ENCODE measurements around the gene BBLN. TPM values are rescaled to one million over a fixed set of nuclear protein-coding genes. Genes with fewer than 3 reads are reported as not detected.

The BBLN gene
- total RNA-seq, 1 experiment from 2014 or later: 154 TPM

DNA sequence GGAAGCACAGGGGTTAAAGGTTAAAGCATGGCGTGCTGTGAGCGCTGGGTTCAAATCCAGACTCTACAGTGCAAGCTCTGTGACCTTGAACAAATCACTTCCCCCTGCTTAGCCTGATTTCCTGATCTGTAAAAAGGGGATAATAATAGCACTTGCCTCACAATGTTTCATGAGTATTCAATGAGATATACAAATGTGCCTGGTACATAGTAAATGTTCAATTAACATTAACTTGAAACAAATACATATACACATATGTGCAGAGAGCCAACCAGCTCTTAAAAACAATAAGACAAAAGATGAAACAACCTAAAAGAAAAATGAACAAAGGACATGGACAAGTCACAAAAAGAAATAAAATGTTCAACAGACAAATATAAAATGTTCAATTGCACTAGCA, 27.3 kb downstream of the BBLN start:
- POLR2A ChIA-PET (ENCODE audit: unreplicated experiment): no interaction called here

GRCh38 chr9:128188209-128188608, 28.1 kb downstream of the BBLN start:
- Histone ChIP-seq H3K9me3 (ENCODE audit: insufficient read depth, low read depth) (no peaks in the 10 kb centered on the region), H3K36me3 (ENCODE audit: low read depth) (peaks cover 10% of the 10 kb centered on the region; the same call in 1 of the 2 replicates), H3K79me2 (ENCODE audit: low read depth) (0 out of 2 replicates have a peak, but pooled peaks cover 4% of the 10 kb centered on the region), H3K4me3 (no peak overlapping the region), H3K9me2 (ENCODE audit: insufficient read depth) (no peaks in the 10 kb centered on the region), H3K4me2 (no peak overlapping the region), H3K27ac (no peak overlapping the region), H3F3A (ENCODE audit: insufficient read depth, low read depth) (peaks cover 14% of the 10 kb centered on the region), H4K20me1 (ENCODE audit: insufficient read depth) (no peaks in the 10 kb centered on the region), H2AFZ (no peak overlapping the region), H3K27me3 (ENCODE audit: insufficient read depth, low read depth) (no peaks in the 10 kb centered on the region), H3K4me1 (replicated peaks; ENCODE audit: insufficient read depth) (peaks cover 8% of the 10 kb centered on the region)
- no TSS peak for BruUV-seq (replicated peaks)
- TF ChIP-seq EZH2 (IDR thresholded peaks at IDR 0.05; ENCODE audit: low read depth): no peak
- TF ChIP-seq, protein P1, sequence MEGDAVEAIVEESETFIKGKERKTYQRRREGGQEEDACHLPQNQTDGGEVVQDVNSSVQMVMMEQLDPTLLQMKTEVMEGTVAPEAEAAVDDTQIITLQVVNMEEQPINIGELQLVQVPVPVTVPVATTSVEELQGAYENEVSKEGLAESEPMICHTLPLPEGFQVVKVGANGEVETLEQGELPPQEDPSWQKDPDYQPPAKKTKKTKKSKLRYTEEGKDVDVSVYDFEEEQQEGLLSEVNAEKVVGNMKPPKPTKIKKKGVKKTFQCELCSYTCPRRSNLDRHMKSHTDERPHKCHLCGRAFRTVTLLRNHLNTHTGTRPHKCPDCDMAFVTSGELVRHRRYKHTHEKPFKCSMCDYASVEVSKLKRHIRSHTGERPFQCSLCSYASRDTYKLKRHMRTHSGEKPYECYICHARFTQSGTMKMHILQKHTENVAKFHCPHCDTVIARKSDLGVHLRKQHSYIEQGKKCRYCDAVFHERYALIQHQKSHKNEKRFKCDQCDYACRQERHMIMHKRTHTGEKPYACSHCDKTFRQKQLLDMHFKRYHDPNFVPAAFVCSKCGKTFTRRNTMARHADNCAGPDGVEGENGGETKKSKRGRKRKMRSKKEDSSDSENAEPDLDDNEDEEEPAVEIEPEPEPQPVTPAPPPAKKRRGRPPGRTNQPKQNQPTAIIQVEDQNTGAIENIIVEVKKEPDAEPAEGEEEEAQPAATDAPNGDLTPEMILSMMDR (conservative IDR thresholded peaks at IDR 0.05): no peak
- intact Hi-C loops (cut with micrococcal nuclease; ENCODE audit: unreplicated experiment): no loop called here
- CTCF ChIA-PET: no interaction called here
- no peak for DNase-seq
- POLR2A ChIA-PET (ENCODE audit: unreplicated experiment): no interaction called here

More for the DNA sequence above, 27.3 kb downstream of the BBLN start:
- H3K9me2 ChIP-seq (ENCODE audit: insufficient read depth): no peaks in the 10 kb centered on the region
- H3K4me1 ChIP-seq (replicated peaks; ENCODE audit: insufficient read depth): peaks cover 8% of the 10 kb centered on the region
- H3K4me2 ChIP-seq: no peak overlapping the region
- no peaks in the 10 kb centered on the region for H3K9me3 ChIP-seq (ENCODE audit: insufficient read depth, low read depth)
- no peak overlapping the region for H3K4me3 ChIP-seq
- H4K20me1 ChIP-seq (ENCODE audit: insufficient read depth): no peaks in the 10 kb centered on the region
- H3F3A ChIP-seq (ENCODE audit: insufficient read depth, low read depth): peaks cover 8% of the 10 kb centered on the region
- no TSS peak for BruUV-seq (replicated peaks)
- CTCF ChIA-PET: interaction anchor here (1.0 kb wide), 1 partner anchor 69 kb away, joined by 8 read pairs; no protein-coding TSS in a partner anchor
- TF ChIP-seq EZH2 (IDR thresholded peaks at IDR 0.05; ENCODE audit: low read depth): no peak
- TF ChIP-seq, protein P1 (conservative IDR thresholded peaks at IDR 0.05): no peak
- DNase-seq: no peak
- H3K36me3 ChIP-seq (ENCODE audit: low read depth): peaks cover 10% of the 10 kb centered on the region; the same call in 1 of the 2 replicates
- intact Hi-C loops (cut with micrococcal nuclease; ENCODE audit: unreplicated experiment): no loop called here
- H3K79me2 ChIP-seq (ENCODE audit: low read depth): 0 out of 2 replicates have a peak, but pooled peaks cover 4% of the 10 kb centered on the region
- H3K27ac ChIP-seq: no peak overlapping the region
- no peak overlapping the region for H2AFZ ChIP-seq
- no peaks in the 10 kb centered on the region for H3K27me3 ChIP-seq (ENCODE audit: insufficient read depth, low read depth)

DNA sequence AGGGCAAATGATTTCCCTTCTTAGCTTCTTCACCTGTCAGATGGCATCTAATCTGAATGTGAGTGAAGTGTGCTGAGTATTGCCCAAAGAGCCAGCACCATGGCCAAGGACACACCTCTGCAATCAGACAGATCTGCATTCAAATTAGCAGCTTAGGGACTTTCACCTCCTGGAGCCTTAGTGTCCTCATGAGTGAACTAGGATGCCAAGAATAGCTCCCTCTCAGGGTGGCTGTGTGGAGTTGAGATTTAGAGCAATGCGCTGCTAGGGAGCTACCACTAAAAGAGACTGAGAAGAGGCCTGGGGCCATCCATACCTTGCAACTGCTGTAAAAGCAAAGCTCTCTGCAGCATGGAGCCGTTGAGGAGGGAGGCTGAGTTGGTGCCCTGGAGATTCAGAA, 29.9 kb downstream of the BBLN start:
- Histone ChIP-seq H3K27me3 (ENCODE audit: insufficient read depth, low read depth) (no peaks in the 10 kb centered on the region), H4K20me1 (ENCODE audit: insufficient read depth) (no peaks in the 10 kb centered on the region), H3K27ac (no peak overlapping the region), H3K9me3 (ENCODE audit: insufficient read depth, low read depth) (no peaks in the 10 kb centered on the region), H3K36me3 (ENCODE audit: low read depth) (peaks cover 10% of the 10 kb centered on the region; the same call in 1 of the 2 replicates), H3K4me2 (peak overlapping the region; percentile 87), H2AFZ (no peak overlapping the region), H3K9me2 (ENCODE audit: insufficient read depth) (no peaks in the 10 kb centered on the region), H3F3A (ENCODE audit: insufficient read depth, low read depth) (peaks cover 23% of the 10 kb centered on the region), H3K4me1 (replicated peaks; ENCODE audit: insufficient read depth) (peaks cover 16% of the 10 kb centered on the region), H3K79me2 (ENCODE audit: low read depth) (0 out of 2 replicates have a peak, but pooled peaks cover 4% of the 10 kb centered on the region), H3K4me3 (no peak overlapping the region; the same call in 1 of the 2 replicates)
- intact Hi-C loops (cut with micrococcal nuclease; ENCODE audit: unreplicated experiment): loop anchor here (5.0 kb wide), 2 partner anchors 43 to 152 kb away; partner anchors contain the start of genes LCN2 and SLC27A4
- no peak for DNase-seq
- BruUV-seq (replicated peaks): no TSS peak
- ChIA-PET CTCF (interaction anchor here (0.5 to 0.6 kb wide), 4 partner anchors 25 to 418 kb away, joined by 3 to 9 read pairs (median 4); no protein-coding TSS in a partner anchor), POLR2A (ENCODE audit: unreplicated experiment) (interaction anchor here (0.5 to 0.6 kb wide), 3 partner anchors 9 to 484 kb away, joined by 3 to 17 read pairs (median 5); no protein-coding TSS in a partner anchor)
- TF ChIP-seq EZH2 (IDR thresholded peaks at IDR 0.05; ENCODE audit: low read depth): no peak
- TF ChIP-seq, protein P1 (conservative IDR thresholded peaks at IDR 0.05): no peak

Measured in PC-9 (cell line).